SK-N-SH treated with all-trans-retinoic acid at 6 μM for 48 hours (cell line): Measurements from ENCODE around the gene ZNF611.
"Not testable (repeated sequence)": the region's sequence is repeated elsewhere in the genome, so short reads cannot be mapped to it uniquely, and the experiment has no call there.

ENCODE experiments used
- ARNTL ChIP-seq: fragments of 450-650 bp; formaldehyde crosslinking; IDR thresholded peaks from 2 replicates; pipeline ENCODE4 v1.5.0; 2020; ENCODE audit warnings: low read depth, mild to moderate bottlenecking, moderate library complexity, borderline replicate concordance
- BACH2 ChIP-seq: fragments of 250-450 bp; sonication (Bioruptor Pico); IDR thresholded peaks from 2 replicates; pipeline ENCODE4 v1.9.0; 2021; ENCODE audit warnings: mild to moderate bottlenecking, borderline replicate concordance
- ESRRG ChIP-seq: fragments of 250-450 bp; sonication (Bioruptor Pico); IDR thresholded peaks from 2 replicates; pipeline ENCODE4 v1.6.1; 2021; ENCODE audit warnings: mild to moderate bottlenecking
- ZFP3 ChIP-seq: fragments of 250-450 bp; sonication (Bioruptor Pico); IDR thresholded peaks from 2 replicates; pipeline ENCODE4 v1.5.0; 2020; ENCODE audit warnings: mild to moderate bottlenecking, moderate library complexity
- TF ChIP-seq, protein P1 (sequence below): fragments of 250-450 bp; sonication (Bioruptor Pico); IDR thresholded peaks from 2 replicates; pipeline ENCODE4 v1.5.1; 2021; ENCODE audit warnings: mild to moderate bottlenecking, moderate library complexity
- TF ChIP-seq, protein P2 (sequence below): fragments of 250-450 bp; sonication (Bioruptor Pico); IDR thresholded peaks from 2 replicates; pipeline ENCODE4 v1.8.0; 2021; ENCODE audit warnings: low read depth, mild to moderate bottlenecking, moderate library complexity, borderline replicate concordance

DNA sequence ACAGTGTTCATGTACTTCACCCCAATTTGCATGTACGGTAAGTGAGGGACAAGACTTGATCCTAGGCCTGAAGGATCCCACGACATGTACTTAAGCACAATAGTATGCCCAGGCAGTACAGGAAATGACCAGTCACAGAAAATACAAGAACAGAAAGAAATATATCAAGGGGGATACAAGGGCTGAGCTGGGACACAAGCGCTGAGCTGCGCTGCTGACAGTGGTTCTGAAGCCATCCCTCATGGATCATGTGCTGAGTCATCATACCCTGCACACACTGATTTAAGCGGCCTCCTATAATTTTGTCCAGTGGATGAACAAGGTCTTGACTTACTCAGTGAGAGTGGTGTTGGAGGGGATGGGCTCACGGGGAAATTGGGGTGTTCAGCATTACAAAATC, 59.6 kb downstream of the ZNF611 start:
- not testable (repeated sequence) for TF ChIP-seq ARNTL; ESRRG (CRISPR knock-in tag); BACH2 (CRISPR knock-in tag); ZFP3 (CRISPR knock-in tag)
- TF ChIP-seq, protein P1, sequence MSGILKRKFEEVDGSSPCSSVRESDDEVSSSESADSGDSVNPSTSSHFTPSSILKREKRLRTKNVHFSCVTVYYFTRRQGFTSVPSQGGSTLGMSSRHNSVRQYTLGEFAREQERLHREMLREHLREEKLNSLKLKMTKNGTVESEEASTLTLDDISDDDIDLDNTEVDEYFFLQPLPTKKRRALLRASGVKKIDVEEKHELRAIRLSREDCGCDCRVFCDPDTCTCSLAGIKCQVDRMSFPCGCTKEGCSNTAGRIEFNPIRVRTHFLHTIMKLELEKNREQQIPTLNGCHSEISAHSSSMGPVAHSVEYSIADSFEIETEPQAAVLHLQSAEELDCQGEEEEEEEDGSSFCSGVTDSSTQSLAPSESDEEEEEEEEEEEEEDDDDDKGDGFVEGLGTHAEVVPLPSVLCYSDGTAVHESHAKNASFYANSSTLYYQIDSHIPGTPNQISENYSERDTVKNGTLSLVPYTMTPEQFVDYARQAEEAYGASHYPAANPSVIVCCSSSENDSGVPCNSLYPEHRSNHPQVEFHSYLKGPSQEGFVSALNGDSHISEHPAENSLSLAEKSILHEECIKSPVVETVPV (CRISPR knock-in tag), result not testable (repeated sequence)
- TF ChIP-seq, protein P2, sequence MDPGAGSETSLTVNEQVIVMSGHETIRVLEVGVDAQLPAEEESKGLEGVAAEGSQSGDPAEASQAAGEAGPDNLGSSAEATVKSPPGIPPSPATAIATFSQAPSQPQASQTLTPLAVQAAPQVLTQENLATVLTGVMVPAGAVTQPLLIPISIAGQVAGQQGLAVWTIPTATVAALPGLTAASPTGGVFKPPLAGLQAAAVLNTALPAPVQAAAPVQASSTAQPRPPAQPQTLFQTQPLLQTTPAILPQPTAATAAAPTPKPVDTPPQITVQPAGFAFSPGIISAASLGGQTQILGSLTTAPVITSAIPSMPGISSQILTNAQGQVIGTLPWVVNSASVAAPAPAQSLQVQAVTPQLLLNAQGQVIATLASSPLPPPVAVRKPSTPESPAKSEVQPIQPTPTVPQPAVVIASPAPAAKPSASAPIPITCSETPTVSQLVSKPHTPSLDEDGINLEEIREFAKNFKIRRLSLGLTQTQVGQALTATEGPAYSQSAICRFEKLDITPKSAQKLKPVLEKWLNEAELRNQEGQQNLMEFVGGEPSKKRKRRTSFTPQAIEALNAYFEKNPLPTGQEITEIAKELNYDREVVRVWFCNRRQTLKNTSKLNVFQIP (CRISPR knock-in tag), result not testable (repeated sequence)
